HG03442 (cell line): ENCODE measurements around the gene KRTAP20-4.

Source experiments
- ATAC-seq: cut with Tn5 transposase; IDR thresholded peaks from one replicate; pipeline ENCODE4 v1.9.1; 2021; ENCODE audit warnings: mild to moderate bottlenecking, moderate library complexity; ENCODE audit not compliant: unreplicated experiment

Gene KRTAP20-4

GRCh38 chr21:30620522-30620921 lies at the start of gene KRTAP20-4:
KRTAP20-4 (plus strand) TSS chr21:30620627.
- no peak for ATAC-seq

GRCh38 chr21:30577766-30578165 lies 42.7 kb upstream of the KRTAP20-4 start:
- ATAC-seq = no peak

GRCh38 chr21:30579346-30579745 lies 41.1 kb upstream of the KRTAP20-4 start:
- ATAC-seq = no peak

- ATAC-seq = no peak
Measured at GRCh38 chr21:30580132-30580531, 40.3 kb upstream of the KRTAP20-4 start.

GRCh38 chr21:30582870-30583269 lies 37.6 kb upstream of the KRTAP20-4 start:
- ATAC-seq = no peak

- ATAC-seq = no peak
Measured at GRCh38 chr21:30590297-30590696, 30.1 kb upstream of the KRTAP20-4 start, which contains the start of gene KRTAP22-2. KRTAP22-2 (minus strand) TSS chr21:30590397.

GRCh38 chr21:30592140-30592539 lies 28.3 kb upstream of the KRTAP20-4 start, which contains the start of gene KRTAP6-3:
KRTAP6-3 (plus strand) TSS chr21:30592440; CDS start chr21:30592446, 6 bp downstream.
- no peak for ATAC-seq

GRCh38 chr21:30598802-30599201 lies 21.6 kb upstream of the KRTAP20-4 start, which contains the start of gene KRTAP6-2:
KRTAP6-2 (minus strand) TSS chr21:30598902; CDS start chr21:30598874, 28 bp downstream.
- ATAC-seq = no peak

GRCh38 chr21:30600787-30601186 lies 19.6 kb upstream of the KRTAP20-4 start, which contains the start of gene KRTAP22-1:
KRTAP22-1 (plus strand) TSS chr21:30601087.
- ATAC-seq = no peak

- no peak for ATAC-seq
Measured at GRCh38 chr21:30605968-30606367, 14.5 kb upstream of the KRTAP20-4 start.

GRCh38 chr21:30612132-30612531 lies 8.3 kb upstream of the KRTAP20-4 start:
- ATAC-seq = no peak

- no peak for ATAC-seq
Measured at GRCh38 chr21:30613836-30614235, 6.6 kb upstream of the KRTAP20-4 start, which contains the start of gene KRTAP6-1. KRTAP6-1 (minus strand) TSS chr21:30613930; CDS start chr21:30613904, 26 bp downstream.

- ATAC-seq = no peak
Measured at GRCh38 chr21:30615199-30615598, 5.2 kb upstream of the KRTAP20-4 start.

- ATAC-seq = no peak
Measured at GRCh38 chr21:30616125-30616524, 4.3 kb upstream of the KRTAP20-4 start, which contains the start of gene KRTAP20-1. KRTAP20-1 (plus strand) TSS chr21:30616425; CDS start chr21:30616455, 30 bp downstream.

- no peak for ATAC-seq
Measured at GRCh38 chr21:30620080-30620479, 347 bp upstream of the KRTAP20-4 start.

GRCh38 chr21:30623362-30623761 lies 2.9 kb downstream of the KRTAP20-4 start:
- no peak for ATAC-seq

GRCh38 chr21:30625449-30626165 lies 5.2 kb downstream of the KRTAP20-4 start:
- no peak for ATAC-seq

- no peak for ATAC-seq
Measured at GRCh38 chr21:30628109-30628508, 7.7 kb downstream of the KRTAP20-4 start.

- ATAC-seq = no peak
Measured at GRCh38 chr21:30629200-30629599, 8.8 kb downstream of the KRTAP20-4 start.

- no peak for ATAC-seq
Measured at GRCh38 chr21:30634906-30635305, 14.5 kb downstream of the KRTAP20-4 start, which contains the start of gene KRTAP20-2. KRTAP20-2 (plus strand) TSS chr21:30635206; CDS start chr21:30635264, 58 bp downstream.

GRCh38 chr21:30638686-30639085 lies 18.3 kb downstream of the KRTAP20-4 start:
- ATAC-seq = no peak

- no peak for ATAC-seq
Measured at GRCh38 chr21:30642564-30642963, 22.1 kb downstream of the KRTAP20-4 start, which contains the start of gene KRTAP20-3. KRTAP20-3 (plus strand) TSS chr21:30642864.
